Measurements from ENCODE around the gene PFN3. TPM values are rescaled to one million over a fixed set of nuclear protein-coding genes. Genes with fewer than 3 reads are reported as not detected.
A peak's percentile ranks its signal among the peaks of the same experiment; 100 is the strongest.

PFN3 gene
- total RNA-seq, 2 donors from 2014 or later: not detected

GRCh38 chr5:177405312-177405711, 4.9 kb upstream of the PFN3 start:
- Mint-ChIP-seq H3K4me3 (peak overlapping the region; percentile 68), H3K4me1 (peaks cover 21% of the 10 kb centered on the region), H3K27me3 (no peaks in the 10 kb centered on the region), H3K36me3 (ENCODE audit: low read depth) (no peaks in the 10 kb centered on the region), H3K27ac (no peak overlapping the region)
- no peaks in the 10 kb centered on the region for H3K9me3 ChIP-seq (ENCODE audit: control insufficient read depth, low read length, poor library complexity, severe bottlenecking)
- no peak for ATAC-seq
- no peak for DNase-seq

- no peak overlapping the region for H3K27ac Mint-ChIP-seq
- no peaks in the 10 kb centered on the region for H3K27me3 Mint-ChIP-seq
- H3K9me3 ChIP-seq (ENCODE audit: control insufficient read depth, low read length, poor library complexity, severe bottlenecking): no peaks in the 10 kb centered on the region
- H3K4me3 Mint-ChIP-seq: peak overlapping the region; percentile 68
- no peak for ATAC-seq
- DNase-seq: no peak
- H3K36me3 Mint-ChIP-seq (ENCODE audit: low read depth): no peaks in the 10 kb centered on the region
- H3K4me1 Mint-ChIP-seq: peaks cover 21% of the 10 kb centered on the region
Measured at GRCh38 chr5:177404641-177405179, 4.2 kb upstream of the PFN3 start.

GRCh38 chr5:177403792-177404640, 3.6 kb upstream of the PFN3 start:
- H3K27ac Mint-ChIP-seq: peak overlapping the region; percentile 85
- ATAC-seq: peak; percentile 83

GRCh38 chr5:177403102-177403791, 2.8 kb upstream of the PFN3 start:
- H3K9me3 ChIP-seq (ENCODE audit: control insufficient read depth, low read length, poor library complexity, severe bottlenecking): no peaks in the 10 kb centered on the region
- H3K4me3 Mint-ChIP-seq: peak overlapping the region; percentile 87
- H3K4me1 Mint-ChIP-seq: peaks cover 19% of the 10 kb centered on the region
- DNase-seq (peak; percentile 48 to 56 (median 51)), ATAC-seq (peak; percentile 59)
- H3K27me3 Mint-ChIP-seq: no peaks in the 10 kb centered on the region
- H3K36me3 Mint-ChIP-seq (ENCODE audit: low read depth): no peaks in the 10 kb centered on the region
- H3K27ac Mint-ChIP-seq: peak overlapping the region; percentile 85

More at GRCh38 chr5:177403792-177404640, 3.6 kb upstream of the PFN3 start:
- H3K36me3 Mint-ChIP-seq (ENCODE audit: low read depth): no peaks in the 10 kb centered on the region
- peak; percentile 77 to 80 (median 79) for DNase-seq
- peaks cover 19% of the 10 kb centered on the region for H3K4me1 Mint-ChIP-seq
- peak overlapping the region; percentile 87 for H3K4me3 Mint-ChIP-seq
- no peaks in the 10 kb centered on the region for H3K27me3 Mint-ChIP-seq
- H3K9me3 ChIP-seq (ENCODE audit: control insufficient read depth, low read length, poor library complexity, severe bottlenecking): no peaks in the 10 kb centered on the region

- Mint-ChIP-seq H3K27me3 (no peaks in the 10 kb centered on the region), H3K27ac (peak overlapping the region; percentile 85), H3K36me3 (ENCODE audit: low read depth) (no peaks in the 10 kb centered on the region), H3K4me1 (peaks cover 19% of the 10 kb centered on the region), H3K4me3 (peak overlapping the region; percentile 87)
- ATAC-seq (peak; percentile 45), DNase-seq (peak; percentile 47 to 49 (median 49))
- no peaks in the 10 kb centered on the region for H3K9me3 ChIP-seq (ENCODE audit: control insufficient read depth, low read length, poor library complexity, severe bottlenecking)
Measured at GRCh38 chr5:177402271-177403043, 2.0 kb upstream of the PFN3 start.

GRCh38 chr5:177397875-177398390, 2.5 kb downstream of the PFN3 start:
- Mint-ChIP-seq H3K27ac (no peak overlapping the region), H3K4me1 (peaks cover 7% of the 10 kb centered on the region), H3K36me3 (ENCODE audit: low read depth) (no peaks in the 10 kb centered on the region), H3K4me3 (no peak overlapping the region), H3K27me3 (no peaks in the 10 kb centered on the region)
- no peak for DNase-seq
- H3K9me3 ChIP-seq (ENCODE audit: control insufficient read depth, low read length, poor library complexity, severe bottlenecking): no peaks in the 10 kb centered on the region
- ATAC-seq: no peak

GRCh38 chr5:177396807-177397206, 3.7 kb downstream of the PFN3 start:
- Mint-ChIP-seq H3K27me3 (no peaks in the 10 kb centered on the region), H3K27ac (no peak overlapping the region), H3K4me3 (no peak overlapping the region), H3K4me1 (peaks cover 2% of the 10 kb centered on the region), H3K36me3 (ENCODE audit: low read depth) (no peaks in the 10 kb centered on the region)
- DNase-seq: no peak
- no peaks in the 10 kb centered on the region for H3K9me3 ChIP-seq (ENCODE audit: control insufficient read depth, low read length, poor library complexity, severe bottlenecking)
- ATAC-seq: no peak

- DNase-seq: no peak
- Mint-ChIP-seq H3K27me3 (no peaks in the 10 kb centered on the region), H3K4me3 (no peak overlapping the region), H3K4me1 (peaks cover 6% of the 10 kb centered on the region), H3K36me3 (ENCODE audit: low read depth) (no peaks in the 10 kb centered on the region), H3K27ac (no peak overlapping the region)
- H3K9me3 ChIP-seq (ENCODE audit: control insufficient read depth, low read length, poor library complexity, severe bottlenecking): no peaks in the 10 kb centered on the region
- ATAC-seq: no peak
Measured at GRCh38 chr5:177396078-177396477, 4.4 kb downstream of the PFN3 start.

- Mint-ChIP-seq H3K4me3 (no peak overlapping the region), H3K36me3 (ENCODE audit: low read depth) (no peaks in the 10 kb centered on the region), H3K4me1 (peaks cover 24% of the 10 kb centered on the region), H3K27me3 (no peaks in the 10 kb centered on the region), H3K27ac (no peak overlapping the region)
- DNase-seq (no peak), ATAC-seq (no peak)
- no peaks in the 10 kb centered on the region for H3K9me3 ChIP-seq (ENCODE audit: control insufficient read depth, low read length, poor library complexity, severe bottlenecking)
Measured at GRCh38 chr5:177393990-177394389, 6.5 kb downstream of the PFN3 start.

- no peaks in the 10 kb centered on the region for H3K9me3 ChIP-seq (ENCODE audit: control insufficient read depth, low read length, poor library complexity, severe bottlenecking)
- H3K36me3 Mint-ChIP-seq (ENCODE audit: low read depth): no peaks in the 10 kb centered on the region
- ATAC-seq (no peak), DNase-seq (no peak)
- H3K27ac Mint-ChIP-seq: peak overlapping the region; percentile 57
- H3K4me1 Mint-ChIP-seq: peaks cover 31% of the 10 kb centered on the region
- no peak overlapping the region for H3K4me3 Mint-ChIP-seq
- no peaks in the 10 kb centered on the region for H3K27me3 Mint-ChIP-seq
Measured at GRCh38 chr5:177393206-177393765, 7.2 kb downstream of the PFN3 start.

- Mint-ChIP-seq H3K4me1 (peaks cover 33% of the 10 kb centered on the region), H3K27ac (peak overlapping the region; percentile 57), H3K27me3 (no peaks in the 10 kb centered on the region), H3K36me3 (ENCODE audit: low read depth) (no peaks in the 10 kb centered on the region), H3K4me3 (no peak overlapping the region)
- DNase-seq (no peak), ATAC-seq (no peak)
- no peaks in the 10 kb centered on the region for H3K9me3 ChIP-seq (ENCODE audit: control insufficient read depth, low read length, poor library complexity, severe bottlenecking)
Measured at GRCh38 chr5:177392765-177393164, 7.7 kb downstream of the PFN3 start.
